A375 (cell line): Measurements from ENCODE around the gene SMAD9. TPM values are rescaled to one million over a fixed set of nuclear protein-coding genes. Genes with fewer than 3 reads are reported as not detected.

Experiments
- total RNA-seq: library from RNA; depleted of rRNA; stranded (reverse); fragments of >200 nt; shearing (Covaris generic); gene quantifications from 2 replicates; pipeline ENCODE4 v1.2.3, GENCODE V29; 2014; rRNA removed

Gene SMAD9
- 0.49 and 0.88 TPM in 2 replicates for total RNA-seq

DNA sequence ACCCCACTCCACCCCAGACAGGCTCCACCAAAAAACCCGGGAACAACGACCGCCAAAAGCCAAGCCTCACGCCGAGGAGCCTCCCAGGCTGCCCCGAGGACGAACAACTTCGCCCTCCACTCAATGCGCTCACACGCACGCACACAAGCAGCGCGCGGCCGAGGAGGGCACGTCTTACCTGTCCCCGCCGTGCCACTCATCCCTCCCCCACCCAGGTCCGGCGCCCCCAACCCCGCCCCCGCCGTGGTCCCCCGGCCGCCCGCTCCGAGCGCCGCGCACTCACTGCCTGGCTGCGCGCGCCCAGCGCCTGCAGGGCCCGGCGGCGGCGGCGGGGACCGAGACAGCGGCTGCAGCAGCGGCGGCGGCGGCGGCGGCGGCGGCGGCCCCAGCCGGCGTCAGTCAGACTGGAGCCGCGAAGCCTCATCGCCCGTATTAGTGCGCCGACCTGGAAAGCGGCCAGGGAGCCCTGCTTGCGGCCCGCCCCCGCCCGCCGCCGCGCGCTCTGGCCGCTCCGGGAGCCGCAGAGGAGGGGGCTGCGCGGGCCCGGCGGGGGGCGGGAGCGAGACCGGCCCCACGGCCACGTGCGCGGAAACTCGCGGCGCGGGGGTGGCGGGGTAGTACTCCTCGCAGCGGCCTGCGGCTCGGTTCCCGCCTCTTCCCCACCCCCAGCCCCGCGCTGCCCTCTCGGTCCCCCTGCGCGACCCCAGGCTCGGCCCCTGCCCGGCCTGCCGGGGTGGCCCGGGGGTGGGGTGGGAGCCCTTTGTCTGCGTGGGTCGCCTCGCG, at the start of gene SMAD9:
Gene SMAD9 (minus strand): TSS at position 406 of the 783 bp plus-strand sequence. CDS start 40,549 bp downstream, outside the sequence.

DNA sequence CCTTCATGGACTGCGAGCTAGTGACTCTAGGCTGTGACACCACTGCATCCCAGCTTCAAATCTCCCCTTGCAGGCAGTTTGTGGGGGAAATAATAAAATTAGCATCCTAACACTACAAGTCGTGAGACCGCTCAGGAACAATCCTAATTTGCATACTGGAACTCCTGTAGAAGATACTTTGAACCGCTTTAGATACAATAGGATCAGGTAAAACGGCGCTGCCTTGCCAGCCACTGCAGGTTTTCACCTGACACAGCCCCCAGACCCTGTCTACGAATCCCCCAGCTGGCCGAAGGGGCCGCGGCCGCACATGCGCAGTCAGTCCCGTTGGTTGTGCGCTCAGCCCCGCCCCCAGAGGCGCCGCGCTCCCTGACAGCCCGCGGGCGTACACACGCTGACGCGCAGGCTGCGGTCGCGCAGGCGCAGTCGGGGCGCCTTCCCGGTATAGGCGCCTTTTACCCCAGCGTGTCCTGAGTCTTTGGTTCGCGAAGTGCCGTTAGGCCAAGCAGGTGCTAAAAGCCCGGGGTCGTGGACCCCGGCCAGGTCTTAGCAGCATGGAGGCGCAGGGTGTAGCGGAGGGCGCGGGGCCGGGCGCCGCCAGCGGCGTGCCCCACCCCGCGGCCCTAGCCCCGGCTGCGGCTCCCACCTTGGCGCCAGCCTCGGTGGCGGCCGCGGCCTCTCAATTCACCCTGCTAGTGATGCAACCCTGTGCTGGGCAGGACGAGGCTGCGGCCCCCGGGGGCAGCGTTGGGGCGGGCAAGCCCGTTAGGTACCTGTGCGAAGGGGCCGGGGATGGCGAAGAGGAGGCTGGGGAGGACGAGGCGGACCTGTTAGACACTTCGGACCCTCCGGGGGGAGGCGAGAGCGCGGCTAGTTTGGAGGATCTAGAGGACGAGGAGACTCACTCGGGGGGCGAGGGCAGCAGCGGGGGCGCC, 101.0 kb downstream of the SMAD9 start, which contains the start of gene RFXAP:
Gene RFXAP (plus strand): TSS at position 419 of the 935 bp plus-strand sequence. CDS start 136 bp downstream, at position 555.

Other genes with a start within 250 kb of the SMAD9 start
- 0.11 TPM in 1 of 2 replicates, not detected in the other for gene SERTM1, start 246.2 kb downstream of the SMAD9 start, total RNA-seq
- gene RFXAP, start 101.0 kb downstream of the SMAD9 start, total RNA-seq, result 2.3 and 3.0 TPM in 2 replicates
- gene ALG5, start 79.1 kb upstream of the SMAD9 start, total RNA-seq, result 34.1 and 39.1 TPM in 2 replicates
- 73.8 and 83.1 TPM in 2 replicates for gene EXOSC8, start 80.5 kb upstream of the SMAD9 start, total RNA-seq
- 30.1 and 42.4 TPM in 2 replicates for gene SUPT20H, start 139.4 kb upstream of the SMAD9 start, total RNA-seq
- gene CSNK1A1L, start 185.4 kb upstream of the SMAD9 start, total RNA-seq, result not detected in 2 replicates